GM15510 (cell line): Measurements from ENCODE around the gene SENP1.

Source experiments
- POLR2A ChIP-seq: IDR thresholded peaks from 3 replicates; pipeline ENCODE4 v1.6.1; 2011; ENCODE audit warnings: borderline replicate concordance; ENCODE audit not compliant: insufficient read length; ENCODE audit errors: extremely low read depth

The SENP1 gene

DNA sequence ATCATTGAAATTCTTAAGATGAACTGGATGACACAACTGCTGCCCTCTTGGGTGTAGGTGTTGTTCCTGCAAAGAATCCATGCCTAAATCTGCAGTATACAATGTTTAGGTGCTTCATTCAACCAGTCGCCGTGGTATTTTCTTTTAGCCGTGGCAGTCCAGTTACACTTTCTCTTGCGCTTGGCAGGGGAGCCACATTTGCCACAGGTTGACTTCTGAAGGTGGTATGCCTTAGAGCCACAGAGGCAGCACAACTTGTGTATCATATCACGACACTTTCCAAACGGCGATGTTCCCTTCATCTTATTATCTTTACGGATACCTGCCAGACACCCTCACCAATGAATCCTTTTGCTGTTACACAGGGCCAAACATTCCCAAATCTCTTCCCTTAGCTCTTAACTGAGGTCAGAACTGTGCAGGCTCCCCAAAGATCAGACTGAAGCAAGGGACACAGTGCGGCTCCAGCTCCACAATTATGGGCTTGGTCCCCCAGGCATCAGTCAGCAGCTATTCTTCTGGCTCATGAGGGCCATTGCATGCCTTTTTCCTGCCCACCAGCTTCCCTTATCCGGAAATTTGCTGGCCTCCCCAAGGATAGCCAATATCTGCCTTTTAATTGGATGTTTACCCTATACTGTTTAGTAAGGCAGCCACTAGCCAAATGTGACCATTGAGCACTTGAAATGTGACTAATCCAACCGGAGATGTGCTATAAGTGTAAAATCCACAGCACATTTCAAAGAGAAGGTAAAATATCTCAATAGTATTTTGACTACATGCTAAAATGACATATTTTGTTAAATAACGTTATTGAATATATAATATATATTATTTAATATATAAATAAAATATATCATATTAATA lies 50.7 kb downstream of the SENP1 start:
- TF ChIP-seq POLR2A, result no peak

DNA sequence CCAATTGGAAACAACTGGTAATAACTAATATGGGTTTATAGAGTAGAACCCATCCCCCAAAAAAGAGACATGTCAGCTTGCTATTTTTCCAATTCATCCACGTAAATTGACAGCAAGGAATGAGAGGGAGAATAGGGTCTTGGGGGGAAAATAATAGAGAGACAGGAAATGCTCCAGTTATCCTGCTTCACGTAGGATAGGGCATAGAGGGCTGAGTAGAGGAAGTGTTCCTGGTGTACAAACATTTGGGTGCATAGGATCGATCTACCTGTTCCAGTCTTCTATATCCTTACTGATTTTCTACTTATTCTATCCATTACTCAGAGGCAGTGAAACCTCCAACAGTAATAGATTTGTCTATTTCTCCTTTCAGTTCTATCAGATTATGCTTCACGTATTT lies 52.0 kb downstream of the SENP1 start:
- TF ChIP-seq POLR2A, result no peak

DNA sequence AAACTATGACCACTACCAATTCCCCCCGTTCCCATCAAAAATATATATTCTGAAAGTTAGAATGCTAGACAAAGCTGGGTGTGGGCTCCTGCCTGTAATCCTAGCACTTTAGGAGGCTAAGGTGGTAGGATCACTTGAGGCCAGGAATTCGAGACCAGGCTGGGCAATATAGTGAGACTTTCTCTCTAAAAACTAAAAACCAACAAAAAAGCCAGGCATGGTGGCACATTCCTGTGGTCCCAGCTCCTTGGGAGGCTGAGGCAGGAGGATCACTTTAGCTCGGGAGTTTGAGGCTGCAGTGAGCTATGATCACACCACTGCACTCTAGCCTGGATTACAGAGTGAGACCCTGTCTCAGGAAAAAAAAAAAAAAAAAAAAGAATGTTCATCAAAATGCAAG lies 52.8 kb downstream of the SENP1 start:
- TF ChIP-seq POLR2A, result no peak

DNA sequence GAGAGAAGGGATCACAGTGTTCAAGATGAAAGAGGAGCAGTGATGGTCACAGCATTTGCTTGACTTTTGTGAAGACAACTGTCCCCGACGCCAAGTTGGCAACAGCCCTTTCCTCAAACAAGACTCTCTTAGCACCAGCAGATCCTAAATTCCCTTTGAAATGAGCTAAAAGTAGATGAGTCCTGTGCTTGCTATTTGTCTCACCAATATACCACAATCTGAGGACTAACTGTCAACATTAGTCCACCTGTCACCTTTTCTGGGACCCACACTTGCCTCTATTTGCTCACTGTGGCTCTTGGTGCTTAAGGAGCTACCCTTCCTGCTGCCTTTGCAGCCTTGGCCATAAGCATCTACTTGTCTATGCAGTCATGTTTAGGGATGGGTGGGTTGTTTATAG lies 54.2 kb downstream of the SENP1 start:
- no peak for TF ChIP-seq POLR2A

DNA sequence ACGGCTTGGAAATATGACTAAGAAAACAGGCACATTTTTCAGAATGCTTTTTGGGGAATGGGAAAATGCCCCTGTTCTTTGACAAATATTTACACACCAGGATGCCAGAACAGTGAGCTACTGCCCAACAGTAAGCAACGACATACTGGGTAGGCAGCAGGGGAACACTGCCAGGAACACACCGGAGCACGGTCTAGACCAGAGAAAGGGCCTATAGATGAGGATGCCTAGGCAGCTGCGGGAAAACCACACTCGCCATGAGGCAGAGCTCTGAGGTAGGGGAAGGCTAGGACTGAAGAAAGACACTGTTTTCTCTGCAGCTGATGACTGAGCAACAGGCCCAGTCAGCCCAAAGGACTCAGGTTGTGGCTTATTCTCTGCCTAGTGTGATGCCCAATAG lies 55.7 kb downstream of the SENP1 start:
- TF ChIP-seq POLR2A, result no peak

DNA sequence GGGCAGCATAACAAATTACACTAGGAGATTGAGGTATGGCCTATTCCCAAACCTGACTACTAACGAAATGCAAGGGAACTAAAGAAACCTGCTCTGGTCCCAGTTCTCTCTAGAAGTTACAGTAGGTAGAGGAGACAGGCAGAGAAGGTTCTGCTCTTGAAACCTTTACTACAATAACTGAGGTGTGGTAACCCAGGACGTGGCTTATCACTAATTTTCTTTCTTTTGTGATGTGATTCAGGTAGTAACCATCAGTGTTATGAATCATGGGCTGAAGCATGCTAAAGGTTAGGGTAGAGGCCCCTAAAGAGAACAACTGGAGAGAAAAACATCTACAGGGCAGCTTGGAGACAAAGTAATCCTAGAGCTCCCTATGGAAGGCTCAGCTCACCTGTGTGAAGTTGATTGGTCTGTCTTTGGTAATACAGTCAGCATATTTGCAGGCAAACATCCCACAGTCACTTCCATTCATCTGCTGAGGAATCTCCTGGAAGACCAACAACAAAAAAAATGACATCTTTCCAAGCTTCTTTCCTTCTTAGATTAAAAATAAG lies 59.8 kb downstream of the SENP1 start:
- TF ChIP-seq POLR2A, result no peak

DNA sequence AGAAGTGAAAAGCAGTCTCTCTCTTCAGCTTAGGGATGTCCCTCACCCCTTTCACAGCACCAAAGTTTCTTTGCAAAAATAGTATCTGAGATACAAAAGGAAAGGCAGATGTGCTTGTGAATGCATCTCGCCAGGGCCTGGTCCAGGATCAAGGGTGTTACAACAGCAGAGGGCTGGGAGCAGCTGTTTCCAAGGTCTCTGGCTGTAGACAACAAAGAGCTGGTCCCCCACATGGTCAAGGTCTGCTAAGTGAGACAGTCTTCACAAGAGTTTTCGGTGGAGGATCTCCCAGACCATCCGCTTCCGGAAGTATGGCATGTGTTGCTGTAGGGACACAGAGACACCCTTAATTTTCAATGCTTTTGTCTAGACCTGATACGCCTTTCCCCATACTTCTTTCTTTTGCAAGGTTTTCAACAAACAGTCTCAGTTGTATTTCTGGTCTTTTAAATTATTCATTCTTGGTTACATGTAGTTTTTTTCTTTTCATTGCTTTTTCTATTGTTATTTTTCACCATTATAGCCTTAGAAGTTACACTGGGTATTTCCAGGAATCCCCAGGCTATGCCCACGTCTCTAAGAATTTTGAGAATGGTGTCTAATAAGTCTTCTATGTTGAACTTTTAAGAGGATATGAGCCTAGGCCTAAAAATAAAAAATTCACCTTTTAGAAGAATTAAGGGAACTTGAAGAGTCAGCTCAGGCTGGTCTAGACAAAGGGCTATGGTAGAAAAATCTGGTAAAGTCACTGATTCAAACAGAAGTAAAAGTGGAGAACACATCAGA lies 60.6 kb downstream of the SENP1 start:
- TF ChIP-seq POLR2A, result no peak

DNA sequence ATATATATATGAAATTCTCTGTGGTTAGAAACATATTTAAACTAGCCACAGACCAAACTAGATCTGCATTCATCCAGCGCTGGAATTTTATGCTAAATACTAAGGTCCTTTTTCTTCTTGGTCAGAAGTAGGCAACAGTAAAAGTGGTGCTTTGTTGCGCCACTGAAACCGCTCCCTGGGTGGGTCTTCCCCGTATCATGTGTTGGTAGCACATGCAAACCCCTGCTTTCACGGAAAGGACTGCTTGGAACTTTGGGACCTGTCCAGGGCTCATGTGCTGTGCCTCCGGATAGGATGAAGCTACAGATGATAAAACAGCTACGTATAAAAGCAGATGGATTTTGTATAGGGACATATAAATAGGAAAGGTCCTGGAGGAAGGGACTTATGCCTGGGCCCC lies 61.5 kb downstream of the SENP1 start:
- no peak for TF ChIP-seq POLR2A

DNA sequence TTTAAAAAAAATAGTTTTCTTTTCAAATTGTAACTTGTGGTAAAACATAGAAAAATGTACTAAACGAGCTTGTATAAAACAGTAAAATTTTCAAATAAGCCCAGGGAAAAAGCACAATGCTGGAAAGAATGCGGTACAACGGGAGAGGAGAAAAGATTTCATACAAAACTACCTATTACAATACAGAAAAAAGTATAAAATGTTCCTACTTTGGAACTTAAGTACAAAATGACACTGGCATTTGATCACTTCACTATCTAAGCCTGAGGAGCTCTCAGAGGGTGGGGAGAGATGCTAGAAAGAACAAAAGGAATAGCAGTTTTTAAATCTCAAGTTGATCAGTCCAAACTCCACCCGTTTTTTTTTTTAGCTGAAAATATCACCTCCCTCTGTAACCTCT lies 62.1 kb downstream of the SENP1 start:
- no peak for TF ChIP-seq POLR2A

DNA sequence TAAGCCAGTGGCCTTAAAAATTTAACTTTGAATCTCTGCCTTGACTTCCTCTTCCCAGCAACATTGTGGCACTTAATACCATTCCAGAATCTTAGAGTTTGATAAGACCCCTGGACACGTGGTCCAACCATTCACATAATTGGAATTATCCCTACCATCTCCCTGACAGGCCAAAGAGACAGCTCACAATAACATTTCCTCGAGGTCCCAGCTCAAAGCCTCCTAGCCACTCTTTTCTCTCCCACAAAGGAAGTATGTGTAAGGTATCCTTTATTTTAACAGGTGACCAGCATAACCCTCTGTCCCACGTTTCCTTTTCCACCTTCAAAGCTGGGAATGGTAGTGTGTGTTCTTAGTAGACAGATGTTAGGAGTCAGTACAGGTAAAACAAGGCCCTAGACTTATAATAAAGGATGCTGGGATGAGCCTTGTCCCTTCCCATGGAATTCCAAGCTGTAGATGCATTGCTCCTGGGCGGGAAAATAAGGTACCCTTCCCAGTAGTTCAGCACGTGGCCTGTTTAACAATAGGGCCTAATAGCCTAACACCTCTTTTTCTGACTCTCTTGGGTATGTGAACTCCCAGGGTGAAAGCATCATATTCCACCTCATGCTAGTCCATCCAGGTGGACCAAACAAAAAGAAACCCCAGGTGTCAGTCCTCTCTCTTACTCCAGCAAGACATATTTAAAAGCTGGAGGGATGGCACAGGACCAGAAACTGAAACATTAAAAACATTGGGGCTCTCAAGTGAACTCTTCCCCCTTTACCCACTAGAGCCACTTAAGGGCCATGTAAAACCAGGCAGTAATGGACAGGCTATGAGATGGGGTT lies 64.1 kb downstream of the SENP1 start:
- no peak for TF ChIP-seq POLR2A

DNA sequence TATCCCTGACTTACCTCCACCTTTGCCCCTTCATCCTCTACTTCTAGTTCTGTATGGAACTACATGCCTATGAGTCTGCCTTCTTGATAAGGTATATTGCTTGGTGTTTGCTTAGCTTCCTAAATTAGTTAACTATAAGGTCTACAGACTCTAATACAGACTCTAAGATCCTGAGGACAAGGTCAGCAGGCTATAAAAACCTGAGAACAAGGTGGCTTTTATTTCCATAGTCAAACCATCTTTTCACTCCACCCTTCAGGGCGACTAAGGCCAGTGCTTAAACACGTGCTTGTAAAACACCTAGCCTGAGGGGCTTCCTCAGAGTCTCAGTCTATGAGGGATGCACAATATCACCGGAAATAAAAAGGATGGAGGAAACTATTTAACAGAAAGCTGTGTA lies 65.5 kb downstream of the SENP1 start:
- TF ChIP-seq POLR2A, result no peak

DNA sequence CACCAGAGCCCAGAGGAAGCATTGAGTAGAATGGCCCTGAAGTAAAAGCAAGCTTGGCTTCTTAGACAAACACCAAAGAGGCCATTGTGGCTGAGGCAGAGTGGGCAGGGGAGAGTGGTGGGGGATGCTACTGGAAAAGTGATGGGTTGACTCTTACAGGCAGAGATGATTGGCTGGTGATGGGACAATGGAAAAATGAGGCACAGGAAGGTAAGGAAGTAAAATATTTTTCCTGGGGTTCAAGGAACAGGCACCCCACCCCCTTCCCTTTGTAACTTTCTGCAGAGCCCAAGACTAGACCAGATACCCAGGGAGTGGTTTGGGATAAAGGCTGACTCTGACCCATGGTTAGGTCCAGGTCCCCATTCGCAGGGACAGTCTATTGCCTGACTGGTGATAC lies 66.7 kb downstream of the SENP1 start:
- TF ChIP-seq POLR2A, result no peak

DNA sequence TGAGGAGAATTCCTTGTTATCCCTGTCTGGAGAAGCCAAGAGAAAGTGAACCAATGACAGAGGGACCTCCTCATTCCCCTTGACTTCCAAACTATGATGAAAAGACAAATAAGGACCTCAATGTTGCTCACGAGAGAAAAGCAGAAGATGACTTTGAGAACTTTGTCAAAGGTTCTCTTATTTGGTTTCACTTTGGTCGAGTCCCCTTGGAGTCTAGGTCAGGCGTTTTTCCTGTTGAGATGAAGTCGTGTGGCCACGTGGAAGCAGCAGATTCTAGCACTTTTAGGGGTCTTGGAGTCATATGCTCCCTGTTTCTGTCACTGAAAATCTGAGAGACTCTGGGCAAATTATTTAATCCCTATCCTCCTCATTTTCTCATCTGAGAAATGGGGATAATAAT lies 67.8 kb downstream of the SENP1 start:
- TF ChIP-seq POLR2A, result no peak

DNA sequence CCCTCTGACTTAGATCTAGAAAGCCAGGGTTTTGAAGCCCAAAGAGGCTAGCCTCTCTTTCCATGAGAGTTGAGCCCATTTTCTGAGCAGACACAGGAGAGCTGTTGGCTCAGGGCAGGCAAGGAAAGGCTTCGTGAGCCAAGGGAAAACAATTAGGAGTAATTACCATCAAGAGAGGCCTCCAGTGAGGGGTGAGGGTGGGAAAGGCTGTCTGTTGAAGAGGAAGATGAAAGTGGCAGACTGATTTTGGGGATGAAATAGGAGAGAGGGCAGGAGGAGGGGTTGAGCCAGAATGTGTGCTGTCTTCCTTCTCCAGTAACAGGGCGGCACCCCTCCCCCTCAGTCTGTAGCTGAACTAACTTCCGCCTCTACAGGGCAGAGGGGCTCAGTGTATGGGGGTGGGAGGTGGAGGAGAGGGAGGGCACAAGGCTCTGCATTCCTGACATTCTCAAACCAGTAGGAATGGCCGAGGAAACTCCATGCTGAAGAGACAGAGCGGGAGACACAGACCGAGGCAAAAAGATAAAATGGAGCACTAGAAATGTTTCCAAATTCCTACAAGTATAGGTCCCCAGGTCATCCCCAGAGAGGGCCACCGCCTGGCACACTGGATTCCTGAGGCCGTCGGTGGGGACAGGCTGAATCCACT lies 68.5 kb downstream of the SENP1 start:
- no peak for TF ChIP-seq POLR2A

DNA sequence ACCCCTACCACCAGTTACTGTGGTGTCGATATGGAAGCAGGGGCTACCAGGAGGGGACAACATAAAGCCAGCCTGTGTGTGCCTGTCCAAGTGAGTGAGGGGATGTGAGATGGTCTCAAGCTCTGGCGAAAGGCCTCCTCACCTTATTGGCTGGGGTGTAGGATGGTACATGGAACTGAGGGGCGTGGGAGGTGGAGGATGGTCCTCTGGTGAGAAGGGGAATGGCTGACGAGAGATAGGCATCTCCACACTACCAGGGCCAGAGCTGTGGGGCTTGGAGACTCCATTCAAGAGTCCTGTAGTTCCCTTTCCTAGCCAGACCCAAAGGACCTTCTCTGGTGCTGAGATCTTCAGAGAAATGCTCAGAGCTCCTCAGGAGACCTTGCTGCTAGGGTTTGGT lies 69.1 kb downstream of the SENP1 start:
- no peak for TF ChIP-seq POLR2A
